Measurements from ENCODE around the gene UBE2Q1. TPM values are rescaled to one million over a fixed set of nuclear protein-coding genes. Genes with fewer than 3 reads are reported as not detected.

The UBE2Q1 gene
- total RNA-seq, 1 experiment from 2014 or later = 70.9 TPM

DNA sequence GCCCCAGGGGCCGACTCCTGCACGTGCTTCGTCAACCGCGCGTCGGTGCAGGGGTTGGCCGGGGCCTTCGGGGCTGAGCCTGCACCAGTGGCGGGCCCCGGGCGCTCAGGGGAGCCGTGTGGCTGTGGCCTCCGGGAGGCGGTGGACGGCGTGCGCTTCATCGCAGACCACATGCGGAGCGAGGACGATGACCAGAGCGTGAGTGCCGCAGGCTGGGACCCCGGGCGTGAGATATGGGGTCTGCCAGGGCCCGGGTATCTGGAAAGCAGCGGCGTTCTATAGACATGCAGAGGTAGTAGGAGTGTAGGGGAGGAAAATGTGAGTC lies 13.5 kb upstream of the UBE2Q1 start:
- ChIA-PET CTCF (no interaction called here), POLR2A (no interaction called here), RAD21 (ENCODE audit: low non-redundant PET in 1 of 2, low total read pairs in 2 of 2, uncharacterized antibody in 2 of 2, unreplicated experiment in 2 of 2) (no interaction called here)
- intact Hi-C loops (cut with micrococcal nuclease) = no loop called here
- Histone ChIP-seq H3K9me3 (ENCODE audit: control insufficient read depth in 1 of 2, insufficient read depth in 1 of 2, low read depth in 1 of 2, low read length in 2 of 2) (no peaks in the 10 kb centered on the region), H3K27me3 (ENCODE audit: insufficient read depth, low read length) (peaks cover 13% of the 10 kb centered on the region), H3K36me3 (ENCODE audit: control insufficient read depth in 1 of 2, insufficient read depth in 2 of 2, low read length in 2 of 2) (no peaks in the 10 kb centered on the region), H3K79me2 (ENCODE audit: insufficient read depth, low read length) (no peaks in the 10 kb centered on the region), H3K9me2 (ENCODE audit: insufficient read depth) (no peaks in the 10 kb centered on the region), H3K4me1 (ENCODE audit: control insufficient read depth in 1 of 2, insufficient read depth in 2 of 2, low read length in 2 of 2) (peaks cover 0 to 4% of the 10 kb centered on the region in 2 experiments; a peak in 2 of 4 replicates), H3K4me3 (replicated peaks in 1 of 2; ENCODE audit: low read depth in 1 of 2, low read length in 2 of 2) (no peak overlapping the region), H2AFZ (ENCODE audit: low read depth, low read length, poor library complexity, severe bottlenecking) (no peak overlapping the region), H4K20me1 (ENCODE audit: insufficient read depth) (no peaks in the 10 kb centered on the region), H3K27ac (ENCODE audit: low read depth, low read length) (no peak overlapping the region), H3K4me2 (ENCODE audit: low read length) (no peak overlapping the region), H3K9ac (ENCODE audit: low read length) (no peak overlapping the region)
- DNase-seq (ENCODE audit: low read depth, low spot score) (no peak), ATAC-seq (no peak)
- TF ChIP-seq ZFX (IDR thresholded peaks at IDR 0.05) = no peak
- TF ChIP-seq SIN3A (IDR thresholded peaks at IDR 0.05; ENCODE audit: low read depth) = no peak
- no peak for TF ChIP-seq EZH2phosphoT487 (IDR thresholded peaks at IDR 0.05; ENCODE audit: borderline replicate concordance)
- TF ChIP-seq, protein P1, sequence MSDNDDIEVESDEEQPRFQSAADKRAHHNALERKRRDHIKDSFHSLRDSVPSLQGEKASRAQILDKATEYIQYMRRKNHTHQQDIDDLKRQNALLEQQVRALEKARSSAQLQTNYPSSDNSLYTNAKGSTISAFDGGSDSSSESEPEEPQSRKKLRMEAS (IDR thresholded peaks at IDR 0.05) = no peak
- TF ChIP-seq RAD21 (IDR thresholded peaks at IDR 0.05; ENCODE audit: low read depth) = no peak
- TF ChIP-seq SRF (IDR thresholded peaks at IDR 0.05; ENCODE audit: low read depth) = no peak
- no peak for TF ChIP-seq EZH2 (IDR thresholded peaks at IDR 0.05)
- TF ChIP-seq CEBPB (IDR thresholded peaks at IDR 0.05; ENCODE audit: low read depth) = no peak
- TF ChIP-seq CBX3 (IDR thresholded peaks at IDR 0.05; ENCODE audit: low read depth) = no peak
- no peak for TF ChIP-seq POLR2AphosphoS5 (IDR thresholded peaks at IDR 0.05; ENCODE audit: low read depth, low read length)
- no peak for TF ChIP-seq EGR1 (IDR thresholded peaks at IDR 0.05; ENCODE audit: low read depth)
- TF ChIP-seq YY1 (IDR thresholded peaks at IDR 0.05; ENCODE audit: extremely low read depth, insufficient replicate concordance, low read depth, low read length) = no peak
- no peak for TF ChIP-seq ZBTB33 (IDR thresholded peaks at IDR 0.05; ENCODE audit: extremely low read depth, insufficient replicate concordance, low read length)
- no peak for TF ChIP-seq SP1 (IDR thresholded peaks at IDR 0.05; ENCODE audit: low read depth)
- no peak for TF ChIP-seq POLR2A (IDR thresholded peaks at IDR 0.05; ENCODE audit: borderline replicate concordance, extremely low read depth, insufficient read depth, insufficient read length)
- TF ChIP-seq FOSL1 (IDR thresholded peaks at IDR 0.05; ENCODE audit: low read depth) = no peak
- TF ChIP-seq JUND (IDR thresholded peaks at IDR 0.05) = no peak
- no TSS peak for BruUV-seq (replicated peaks)
